Stimulated activated CD4-positive, alpha-beta T cell treated with anti-CD3 and anti-CD28 coated beads, Interleukin-1b, Interleukin-23, amount 100 ng/mL, for 24 hours (primary cell): ENCODE data around the gene TMEM132A.
A peak's percentile ranks its signal among the peaks of the same experiment; 100 is the strongest.
"Not testable (repeated sequence)": the region's sequence is repeated elsewhere in the genome, so short reads cannot be mapped to it uniquely, and the experiment has no call there.

Experiments
- DNase-seq, 4 experiments: peaks; one replicate each; pipeline ENCODE4 v3.0.0-alpha.2; 2020; ENCODE audit warnings: low read depth in 4 of 4, low spot score in 1 of 4

The TMEM132A gene

GRCh38 chr11:60952742-60953170 is 28.5 kb downstream of the TMEM132A start:
- DNase-seq, result no peak

- no peak for DNase-seq
Measured at GRCh38 chr11:60953781-60954180, 29.5 kb downstream of the TMEM132A start.

- DNase-seq, result no peak
Measured at GRCh38 chr11:60954421-60954820, 30.2 kb downstream of the TMEM132A start.

- no peak for DNase-seq
Measured at GRCh38 chr11:60955571-60955970, 31.3 kb downstream of the TMEM132A start.

GRCh38 chr11:60957188-60957587 is 32.9 kb downstream of the TMEM132A start:
- DNase-seq, result no peak

GRCh38 chr11:60959431-60959830 is 35.2 kb downstream of the TMEM132A start:
- no peak for DNase-seq

GRCh38 chr11:60960405-60960804 is 36.1 kb downstream of the TMEM132A start:
- no peak for DNase-seq

GRCh38 chr11:60964801-60965200 is 40.5 kb downstream of the TMEM132A start:
- no peak for DNase-seq

GRCh38 chr11:60966890-60967289 is 42.6 kb downstream of the TMEM132A start:
- DNase-seq, result no peak

- no peak for DNase-seq
Measured at GRCh38 chr11:60968223-60968622, 44.0 kb downstream of the TMEM132A start.

GRCh38 chr11:60970369-60970774 is 46.1 kb downstream of the TMEM132A start:
- peak; percentile 52 to 79 (median 66) for DNase-seq

- no peak for DNase-seq
Measured at GRCh38 chr11:60970890-60971289, 46.6 kb downstream of the TMEM132A start.

- peak in 1 of 4 experiments; percentile 62 for DNase-seq
Measured at GRCh38 chr11:60971520-60971919, 47.3 kb downstream of the TMEM132A start, which contains the start of gene CD6. Gene CD6 (plus strand): TSS chr11:60971680. CDS start chr11:60971866, 186 bp downstream.

- no peak for DNase-seq
Measured at GRCh38 chr11:60972182-60973030, 48.1 kb downstream of the TMEM132A start.

- DNase-seq, result no peak
Measured at GRCh38 chr11:60973699-60974098, 49.4 kb downstream of the TMEM132A start.

GRCh38 chr11:60974316-60974715 is 50.1 kb downstream of the TMEM132A start:
- DNase-seq, result not testable (repeated sequence)

- no peak for DNase-seq
Measured at GRCh38 chr11:60974726-60975125, 50.5 kb downstream of the TMEM132A start.

- DNase-seq, result no peak
Measured at GRCh38 chr11:60977224-60977623, 53.0 kb downstream of the TMEM132A start.

GRCh38 chr11:60977836-60978235 is 53.6 kb downstream of the TMEM132A start:
- no peak for DNase-seq

GRCh38 chr11:60978546-60979380 is 54.5 kb downstream of the TMEM132A start:
- DNase-seq, result peak in 2 of 4 experiments; percentile 70 to 83

GRCh38 chr11:60981515-60981914 is 57.3 kb downstream of the TMEM132A start:
- DNase-seq, result no peak

GRCh38 chr11:60982184-60982583 is 57.9 kb downstream of the TMEM132A start:
- no peak for DNase-seq
